ENCODE data around the gene AKAP13. TPM values are rescaled to one million over a fixed set of nuclear protein-coding genes. Genes with fewer than 3 reads are reported as not detected.

Gene AKAP13
- total RNA-seq, 1 experiment from 2014 or later: 47.3 TPM

DNA sequence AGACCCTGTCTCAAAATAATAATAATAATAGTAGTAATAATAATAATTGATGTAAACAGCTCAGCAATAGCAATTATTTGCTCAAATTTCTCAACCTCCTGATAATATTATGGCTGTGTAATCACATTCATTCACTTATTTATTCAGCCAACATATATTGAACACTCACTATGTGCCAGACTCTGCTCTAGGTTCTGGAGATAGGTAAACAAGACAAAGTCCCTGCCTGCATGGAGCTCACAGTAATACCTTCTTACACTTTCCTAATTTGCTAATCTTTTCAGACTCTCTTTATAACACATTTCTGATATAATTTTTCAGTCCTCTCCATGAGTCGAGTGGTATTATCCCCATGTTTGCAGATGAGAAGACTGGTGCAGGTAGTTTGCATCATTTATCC lies 276.7 kb downstream of the AKAP13 start:
- H4K20me1 ChIP-seq (ENCODE audit: control insufficient read depth, insufficient read depth, insufficient read length): no peaks in the 10 kb centered on the region
- H4K5ac ChIP-seq (ENCODE audit: insufficient read length, low read depth, low read length): no peak overlapping the region
- H2BK120ac ChIP-seq (ENCODE audit: low read depth, low read length, poor library complexity, severe bottlenecking): no peak overlapping the region
- Mint-ChIP-seq H3K27ac (no peak overlapping the region), H3K27me3 (ENCODE audit: low read depth) (no peaks in the 10 kb centered on the region), H3K4me3 (no peak overlapping the region), H3K4me1 (0 out of 4 replicates have a peak, but pooled peaks cover 0 to 4% of the 10 kb centered on the region in 2 experiments), H3K9me3 (no peaks in the 10 kb centered on the region), H3K36me3 (ENCODE audit: insufficient read depth in 1 of 3, low read depth in 3 of 3) (peaks cover 5 to 15% (median 7%) of the 10 kb centered on the region in 3 experiments; a peak in 5 of 7 replicates)
- H3K79me1 ChIP-seq (ENCODE audit: insufficient read depth, low read depth, low read length, poor library complexity, severe bottlenecking): no peaks in the 10 kb centered on the region
- H4K8ac ChIP-seq (replicated peaks; ENCODE audit: insufficient read length, low read depth, low read length): no peak overlapping the region
- no peaks in the 10 kb centered on the region for H3K4me1 ChIP-seq (ENCODE audit: insufficient read depth, low read length)
- no peak overlapping the region for H3K4me2 ChIP-seq (ENCODE audit: insufficient read depth, insufficient read length, low read length)
- H3K23me2 ChIP-seq (ENCODE audit: insufficient read length, low read depth, low read length, poor library complexity, severe bottlenecking): no peaks in the 10 kb centered on the region
- no peak overlapping the region for H2BK15ac ChIP-seq (ENCODE audit: low read depth, low read length)
- no peak overlapping the region for H3K23ac ChIP-seq (ENCODE audit: insufficient read length, low read depth, low read length)
- no peak overlapping the region for H2BK20ac ChIP-seq (ENCODE audit: low read depth, low read length, poor library complexity, severe bottlenecking)
- DNase-seq: no peak
- H3K4ac ChIP-seq (ENCODE audit: low read depth, low read length): no peak overlapping the region
- no peak overlapping the region for H2BK12ac ChIP-seq (ENCODE audit: insufficient read length, low read depth, low read length)
- no peaks in the 10 kb centered on the region for H3K79me2 ChIP-seq (ENCODE audit: insufficient read depth, low read length)
- no peak overlapping the region for H4K91ac ChIP-seq (ENCODE audit: insufficient read length, low read depth, low read length)
- H3K27ac ChIP-seq (ENCODE audit: insufficient read length, low read depth, low read length): no peak overlapping the region
- no peak overlapping the region for H3K14ac ChIP-seq (ENCODE audit: insufficient read depth, low read length)
- no CpG with 5 or more reads among the region's 1 CpG for WGBS (ENCODE audit: extremely low coverage, insufficient read length, low lambda C conversion rate)
- H3K56ac ChIP-seq (ENCODE audit: insufficient read length, low read depth, low read length): no peak overlapping the region
- TF ChIP-seq, protein P1, sequence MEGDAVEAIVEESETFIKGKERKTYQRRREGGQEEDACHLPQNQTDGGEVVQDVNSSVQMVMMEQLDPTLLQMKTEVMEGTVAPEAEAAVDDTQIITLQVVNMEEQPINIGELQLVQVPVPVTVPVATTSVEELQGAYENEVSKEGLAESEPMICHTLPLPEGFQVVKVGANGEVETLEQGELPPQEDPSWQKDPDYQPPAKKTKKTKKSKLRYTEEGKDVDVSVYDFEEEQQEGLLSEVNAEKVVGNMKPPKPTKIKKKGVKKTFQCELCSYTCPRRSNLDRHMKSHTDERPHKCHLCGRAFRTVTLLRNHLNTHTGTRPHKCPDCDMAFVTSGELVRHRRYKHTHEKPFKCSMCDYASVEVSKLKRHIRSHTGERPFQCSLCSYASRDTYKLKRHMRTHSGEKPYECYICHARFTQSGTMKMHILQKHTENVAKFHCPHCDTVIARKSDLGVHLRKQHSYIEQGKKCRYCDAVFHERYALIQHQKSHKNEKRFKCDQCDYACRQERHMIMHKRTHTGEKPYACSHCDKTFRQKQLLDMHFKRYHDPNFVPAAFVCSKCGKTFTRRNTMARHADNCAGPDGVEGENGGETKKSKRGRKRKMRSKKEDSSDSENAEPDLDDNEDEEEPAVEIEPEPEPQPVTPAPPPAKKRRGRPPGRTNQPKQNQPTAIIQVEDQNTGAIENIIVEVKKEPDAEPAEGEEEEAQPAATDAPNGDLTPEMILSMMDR (conservative IDR thresholded peaks at IDR 0.05): no peak
- no peaks in the 10 kb centered on the region for H3K9me3 ChIP-seq (ENCODE audit: control insufficient read depth, low read depth, low read length)
- H3K27me3 ChIP-seq (ENCODE audit: insufficient read depth, low read length): no peaks in the 10 kb centered on the region
- no peak overlapping the region for H3K18ac ChIP-seq (ENCODE audit: insufficient read length, low read depth, low read length)
- no peak overlapping the region for H3K9ac ChIP-seq (ENCODE audit: extremely low read depth, insufficient read length, low read length)
- H3T11ph ChIP-seq (ENCODE audit: low read length): no peak overlapping the region
- no peak overlapping the region for H2BK5ac ChIP-seq (ENCODE audit: insufficient read length, low read length)
- no peak overlapping the region for H2AFZ ChIP-seq (ENCODE audit: low read length)
- H2AK5ac ChIP-seq (ENCODE audit: insufficient read length, low read length): no peak overlapping the region
